ENCODE data around the gene B4GALT5.
"Not testable (repeated sequence)": the region's sequence is repeated elsewhere in the genome, so short reads cannot be mapped to it uniquely, and the experiment has no call there.

Gene B4GALT5

DNA sequence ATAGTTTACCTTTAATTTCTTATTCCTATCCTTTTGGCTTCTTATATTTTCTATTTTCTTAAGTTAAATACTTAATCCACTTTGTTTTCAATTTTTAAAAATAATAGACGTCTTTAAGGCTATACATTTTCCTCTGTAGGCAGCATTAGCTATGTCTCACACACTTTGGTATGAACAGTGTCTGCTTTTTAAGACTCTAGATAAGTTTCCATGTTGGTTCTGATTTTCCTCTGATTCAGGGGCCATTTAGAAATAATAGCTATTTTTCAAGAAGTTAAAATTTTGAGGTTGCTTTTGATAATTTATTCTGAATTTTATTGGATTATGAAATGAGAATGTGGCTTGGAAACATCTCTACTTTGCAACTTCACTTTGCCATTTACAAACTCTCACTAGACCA lies 91.4 kb downstream of the B4GALT5 start:
- no peak for DNase-seq

DNA sequence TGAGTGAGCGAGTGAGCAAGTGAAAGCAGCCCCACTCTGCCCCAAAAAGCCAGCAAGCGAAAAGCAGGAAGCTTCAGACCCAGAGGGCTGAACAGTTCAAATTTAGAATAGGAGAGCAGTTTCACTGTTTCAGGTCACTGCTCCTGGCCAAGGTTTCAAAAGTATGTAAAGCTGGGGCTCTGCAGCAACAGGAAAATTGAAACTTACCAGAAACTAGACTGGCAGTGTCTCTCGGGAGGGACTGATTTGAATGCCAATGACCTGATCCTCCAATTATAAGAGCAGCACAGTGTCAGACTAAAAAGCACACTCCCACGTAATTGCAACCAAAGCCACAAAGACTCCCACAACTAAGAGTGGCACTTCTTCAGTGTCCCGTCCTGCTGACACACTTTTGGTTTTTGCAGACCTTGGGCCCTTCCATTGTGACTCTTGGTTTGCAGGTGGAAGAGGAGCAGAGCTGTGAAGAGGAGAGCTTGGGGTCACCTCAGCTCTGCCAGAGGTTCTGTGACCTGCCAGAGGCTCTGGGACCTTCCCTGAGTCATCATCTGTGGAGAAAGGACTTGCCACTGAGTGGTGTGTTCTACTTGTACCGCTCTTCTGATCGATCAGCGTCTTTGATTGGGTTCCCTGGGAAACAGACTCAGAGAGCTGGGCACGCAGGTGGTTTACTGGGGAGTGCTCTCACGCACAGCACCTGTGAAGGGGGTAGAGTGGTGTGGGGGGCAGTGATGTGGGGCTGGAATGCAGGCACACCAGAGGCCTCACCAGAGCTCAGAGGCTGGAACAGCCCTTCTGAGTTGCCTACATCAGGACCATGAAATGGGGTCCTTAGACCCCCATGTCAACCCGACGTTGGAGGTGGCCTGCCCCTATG lies 93.1 kb downstream of the B4GALT5 start:
- peak; percentile 70 for DNase-seq

DNA sequence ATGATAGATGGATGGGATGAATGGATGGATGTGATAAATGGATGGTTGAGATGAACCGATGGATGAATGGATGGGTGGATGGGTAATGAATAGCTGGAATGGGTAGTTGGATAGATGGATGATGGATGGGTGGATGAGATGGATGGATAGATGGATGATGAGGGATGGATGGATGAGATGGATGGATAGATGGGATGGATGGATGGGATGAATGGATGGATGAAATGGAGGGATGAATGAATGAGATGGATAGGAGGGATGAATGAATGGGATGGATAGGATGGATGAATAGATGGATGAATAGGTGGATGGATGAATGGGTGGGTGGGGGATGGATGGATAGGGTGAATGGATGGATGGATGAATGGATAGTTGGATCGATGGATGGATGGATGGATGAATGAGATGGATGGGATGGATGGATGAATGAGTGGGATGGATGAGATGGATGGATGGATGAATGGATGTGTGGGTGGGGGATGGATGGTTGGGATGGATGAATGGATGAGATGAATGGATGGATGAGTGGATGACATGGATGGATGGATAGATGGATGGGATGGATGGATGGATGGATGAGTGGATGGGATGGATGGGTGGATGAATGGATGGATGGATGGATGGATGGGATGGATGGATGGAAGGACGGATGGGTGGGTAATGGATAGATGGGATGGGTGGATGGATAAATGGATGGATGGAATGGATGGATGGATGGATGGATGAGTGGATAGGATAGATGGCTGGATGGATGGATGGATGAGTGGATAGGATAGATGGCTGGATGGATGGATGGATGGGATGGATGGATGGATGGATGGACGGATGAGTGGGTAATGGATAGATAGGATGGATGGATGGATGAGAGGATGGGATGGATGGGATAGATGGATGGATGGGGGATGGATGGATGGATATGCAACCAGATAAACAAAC lies 94.3 kb downstream of the B4GALT5 start:
- no peak for DNase-seq

DNA sequence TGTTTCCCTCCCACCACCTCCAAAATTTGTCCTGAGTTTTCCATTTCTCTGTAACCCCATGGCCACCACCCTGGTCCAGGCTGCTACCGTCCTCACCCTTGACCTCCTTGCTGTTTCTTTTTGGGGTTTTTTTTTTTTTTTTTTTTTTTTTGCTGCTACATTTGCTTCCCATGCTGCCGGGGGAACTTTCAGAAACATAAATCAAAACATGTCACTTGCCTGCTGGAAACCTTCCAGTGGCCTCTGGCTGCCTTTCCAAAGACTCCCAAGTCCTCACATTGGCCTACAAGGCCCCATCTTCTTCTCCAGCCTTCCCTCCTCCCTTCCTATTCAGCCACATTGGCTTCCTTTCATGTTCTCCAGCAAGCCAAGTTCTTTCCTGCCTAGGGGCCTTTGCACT lies 95.4 kb downstream of the B4GALT5 start:
- DNase-seq = no peak

DNA sequence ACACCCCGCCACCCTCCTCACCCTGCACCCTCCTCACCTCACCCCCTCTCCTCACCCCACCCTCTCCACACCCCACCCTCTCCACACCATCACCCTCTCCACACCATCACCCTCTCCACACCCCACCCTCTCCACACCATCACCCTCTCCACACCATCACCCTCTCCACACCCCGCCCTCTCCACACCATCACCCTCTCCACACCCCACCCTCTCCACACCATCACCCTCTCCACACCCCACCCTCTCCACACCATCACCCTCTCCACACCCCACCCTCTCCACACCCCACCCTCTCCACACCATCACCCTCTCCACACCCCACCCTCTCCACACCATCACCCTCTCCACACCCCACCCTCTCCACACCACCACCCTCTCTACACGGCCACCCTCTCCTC lies 96.3 kb downstream of the B4GALT5 start:
- not testable (repeated sequence) for DNase-seq

DNA sequence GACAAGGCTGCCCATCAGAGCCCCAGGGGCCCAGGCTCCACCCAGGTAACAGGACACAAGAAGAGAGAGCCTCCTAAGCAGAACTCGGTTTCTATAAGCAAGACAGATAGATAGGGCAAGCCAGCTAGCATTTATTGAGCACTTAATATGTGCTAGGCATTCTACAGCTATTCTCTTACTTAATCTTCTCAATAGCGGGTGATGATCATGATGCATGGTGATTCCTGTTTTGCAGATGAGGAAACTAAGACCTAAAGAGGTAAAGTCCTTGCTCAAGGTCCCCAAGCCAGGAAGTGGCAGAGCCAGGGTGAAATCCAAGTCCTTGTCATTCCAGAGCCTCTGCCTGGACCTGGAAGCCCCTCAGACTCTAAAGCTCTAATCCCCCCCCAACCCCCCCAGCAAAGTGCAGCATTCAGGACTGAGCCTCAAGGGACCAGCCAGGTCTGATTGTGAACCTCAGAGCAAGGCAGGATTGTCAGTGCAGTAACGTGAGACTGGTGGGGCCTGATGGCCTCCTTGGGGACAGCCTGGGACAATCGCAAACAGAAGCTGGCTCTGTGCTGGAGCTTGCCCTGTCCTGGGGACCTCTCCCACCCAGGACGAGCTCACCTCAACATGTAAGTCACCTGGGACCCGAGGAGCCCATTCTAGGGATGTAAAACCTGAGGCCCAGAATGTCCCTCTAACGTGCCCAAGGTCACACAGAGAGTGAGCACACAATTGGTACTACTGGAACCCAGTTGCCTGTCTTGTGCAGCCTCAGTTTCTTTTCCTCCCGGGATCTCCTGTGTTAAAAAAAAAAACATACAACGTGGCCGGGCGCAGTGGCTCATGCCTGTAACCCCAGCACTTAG lies 97.3 kb downstream of the B4GALT5 start:
- DNase-seq = no peak

DNA sequence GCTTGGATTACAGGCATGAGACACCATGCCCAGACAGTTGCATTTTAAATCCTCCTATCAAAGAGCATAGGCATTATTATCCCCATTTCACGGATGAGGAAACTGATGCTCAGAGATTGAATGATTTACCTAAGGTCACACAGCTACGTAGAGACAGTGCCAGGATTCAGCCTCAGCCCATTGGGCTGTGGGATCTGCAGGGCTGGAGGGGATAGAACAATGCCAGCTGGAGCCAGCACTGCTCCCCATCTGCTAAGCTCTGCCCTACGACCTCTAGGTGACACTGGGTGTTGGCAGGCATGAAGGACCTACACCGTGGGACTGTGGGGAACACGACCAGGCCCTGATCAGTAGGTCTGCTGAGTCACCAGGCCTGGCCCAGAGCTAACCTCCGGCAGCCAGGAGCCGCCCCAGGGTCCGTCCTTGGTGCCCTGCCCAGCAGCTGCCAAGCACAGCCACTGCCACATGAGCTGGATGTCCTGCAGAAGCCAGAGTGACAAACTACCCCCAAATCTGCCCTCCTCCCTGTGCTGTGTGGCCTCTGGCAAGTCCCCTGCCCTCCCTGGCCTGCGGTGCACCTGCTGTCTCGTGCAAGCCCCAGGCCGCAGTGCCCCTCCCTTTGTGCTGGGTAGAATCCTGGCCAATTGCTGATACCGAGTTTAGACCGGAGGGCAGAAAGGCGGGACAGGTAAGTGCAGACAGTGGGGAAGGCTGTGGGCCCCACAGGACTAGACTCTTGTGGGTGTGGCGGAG lies 98.1 kb downstream of the B4GALT5 start:
- DNase-seq = no peak

DNA sequence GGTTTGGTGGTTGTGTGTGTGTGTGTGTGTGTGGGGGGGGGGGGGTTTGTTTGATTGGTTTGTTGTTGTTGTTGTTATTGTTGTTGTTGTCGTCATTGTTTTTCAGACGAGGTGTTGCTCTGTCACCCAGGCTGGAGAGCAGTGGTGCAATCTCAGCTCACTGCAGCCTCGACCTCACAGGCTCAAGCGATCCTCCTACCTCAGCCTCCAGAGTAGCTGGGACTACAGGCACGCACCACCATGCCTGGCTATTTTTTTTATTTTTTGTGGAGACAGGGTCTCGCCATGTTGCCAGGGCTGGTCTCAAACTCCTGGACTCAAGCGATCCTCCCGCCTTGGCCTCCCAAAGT lies 98.7 kb downstream of the B4GALT5 start:
- not testable (repeated sequence) for DNase-seq

DNA sequence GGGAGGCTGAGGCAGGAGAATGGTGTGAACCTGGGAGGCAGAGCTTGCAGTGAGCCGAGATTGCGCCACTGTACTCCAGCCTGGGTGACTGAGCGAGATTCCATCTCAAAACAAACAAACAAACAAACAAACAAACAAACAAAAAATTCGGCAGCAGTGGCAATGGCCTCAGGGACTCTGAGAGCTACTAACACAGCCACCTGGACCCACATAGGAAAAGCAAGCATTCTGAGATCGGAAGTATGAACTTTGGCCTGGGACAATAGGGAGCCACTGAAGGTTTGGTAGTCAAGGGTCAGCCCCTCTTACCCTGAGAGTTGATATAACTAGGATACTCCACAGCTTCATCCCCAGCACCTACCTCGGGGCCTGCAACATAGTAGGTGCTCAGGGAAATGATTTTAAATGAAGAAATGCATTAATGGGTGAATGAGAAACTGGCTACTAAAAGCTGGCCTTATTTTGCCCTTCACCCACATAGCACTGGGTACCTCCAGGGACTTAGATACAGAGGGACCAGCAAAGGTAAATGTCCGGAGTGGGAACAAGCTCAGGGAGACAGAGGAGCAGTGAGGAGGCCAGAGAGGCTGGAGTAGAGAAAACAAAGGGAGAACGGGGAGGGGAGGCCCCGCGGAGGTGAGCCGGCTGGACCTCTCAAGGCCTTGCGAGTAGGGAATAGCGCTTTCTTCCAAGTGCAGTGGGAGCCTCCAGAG lies 99.2 kb downstream of the B4GALT5 start:
- DNase-seq = no peak

DNA sequence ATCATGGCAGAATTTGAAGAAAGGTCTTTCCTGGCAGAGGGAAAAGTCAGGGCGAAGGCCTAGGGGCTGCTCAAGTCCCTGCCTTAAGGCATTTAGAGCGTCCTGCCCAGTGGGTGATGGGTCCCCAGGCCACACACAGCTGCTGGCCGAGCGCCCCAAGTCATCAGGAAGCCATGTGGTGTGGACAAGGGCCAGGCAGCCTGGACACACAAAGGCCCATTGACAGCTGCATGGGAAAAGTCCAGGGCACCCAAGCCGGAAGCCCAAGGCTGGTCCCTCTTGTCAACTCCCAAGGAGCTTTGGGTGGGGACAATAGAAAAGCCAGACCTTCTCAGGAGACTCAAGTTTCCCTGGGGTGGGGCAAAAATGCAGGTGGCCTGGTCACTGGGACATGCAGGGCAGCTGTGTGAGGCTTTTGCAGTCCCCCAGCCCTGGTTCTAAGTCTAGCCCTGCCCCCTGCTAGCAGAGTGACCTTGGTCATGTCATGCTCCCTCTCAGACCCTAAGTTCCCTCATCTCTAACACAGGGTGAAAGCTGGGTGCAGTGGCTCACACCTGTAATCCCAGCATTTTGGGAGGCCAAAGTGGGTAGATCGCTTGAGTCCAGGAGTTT lies 101.4 kb downstream of the B4GALT5 start:
- no peak for DNase-seq

DNA sequence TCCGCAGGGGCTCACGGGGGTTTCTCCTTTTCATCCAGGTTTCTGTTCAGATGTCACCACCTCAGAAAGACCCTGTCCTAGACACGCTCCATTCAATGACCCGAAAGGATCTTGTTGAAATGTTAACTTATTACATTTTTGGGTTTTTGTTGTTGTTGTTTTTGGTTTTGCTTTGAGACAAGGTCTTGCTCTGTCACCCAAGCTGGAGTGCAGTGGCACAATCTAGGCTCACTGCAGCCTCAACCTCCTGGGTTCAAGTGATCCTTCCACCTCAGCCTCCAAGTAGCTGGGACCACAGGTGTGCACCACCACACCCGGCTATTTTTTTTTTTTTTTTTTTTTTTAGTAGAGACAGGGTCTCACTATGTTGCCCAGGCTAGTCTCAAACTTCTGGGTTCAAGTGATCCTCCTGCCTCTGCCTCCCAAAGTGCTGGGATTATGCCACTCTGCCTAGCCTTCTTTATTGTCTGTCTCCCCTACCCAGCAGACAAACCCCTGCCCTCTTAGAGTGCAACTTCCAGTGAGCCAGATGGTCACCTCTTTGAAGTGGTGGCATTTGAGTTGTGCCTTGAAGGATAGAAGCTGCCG lies 102.0 kb downstream of the B4GALT5 start:
- DNase-seq = not testable (repeated sequence)

DNA sequence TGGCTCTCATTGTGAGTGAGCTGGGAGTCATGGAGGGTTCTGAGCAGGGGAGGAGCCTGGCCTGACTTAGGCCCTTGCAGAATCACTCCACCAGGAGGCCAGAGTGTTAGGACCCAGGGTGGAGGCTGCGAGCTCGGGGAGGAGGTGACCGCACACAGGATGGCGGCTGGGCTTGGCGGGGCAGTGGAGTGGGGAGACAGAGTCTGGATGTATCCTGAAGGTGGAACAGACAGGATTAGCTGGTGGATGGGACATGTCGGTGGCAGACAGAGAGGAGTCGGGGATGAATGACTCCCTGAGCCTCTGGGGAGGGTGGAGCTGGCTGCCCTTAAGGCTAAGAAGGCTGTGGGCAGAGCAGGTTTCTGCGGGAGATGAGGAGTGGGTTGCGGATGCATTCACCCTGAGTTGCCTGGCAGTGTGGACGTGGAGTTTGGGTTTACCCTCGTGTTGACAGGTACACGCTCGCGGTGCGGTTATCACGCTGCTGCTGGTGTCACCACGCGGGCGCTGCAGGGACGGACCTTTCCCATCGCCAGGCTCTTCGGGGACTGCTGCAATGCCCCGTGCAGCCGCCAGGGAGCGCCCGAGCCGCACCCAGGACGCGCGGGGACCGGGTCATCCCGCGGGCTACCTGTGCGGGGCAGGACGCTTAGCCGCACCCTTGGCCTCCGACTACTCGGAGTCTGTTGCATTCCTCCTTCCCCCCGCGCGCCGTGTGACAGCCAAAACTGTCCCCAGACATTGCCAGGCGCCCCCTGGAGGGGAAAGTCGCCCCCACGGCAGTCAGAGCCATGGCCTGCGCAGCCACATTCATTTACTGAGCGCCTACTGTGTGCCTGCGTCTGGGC lies 102.8 kb downstream of the B4GALT5 start:
- DNase-seq = peak; percentile 86

DNA sequence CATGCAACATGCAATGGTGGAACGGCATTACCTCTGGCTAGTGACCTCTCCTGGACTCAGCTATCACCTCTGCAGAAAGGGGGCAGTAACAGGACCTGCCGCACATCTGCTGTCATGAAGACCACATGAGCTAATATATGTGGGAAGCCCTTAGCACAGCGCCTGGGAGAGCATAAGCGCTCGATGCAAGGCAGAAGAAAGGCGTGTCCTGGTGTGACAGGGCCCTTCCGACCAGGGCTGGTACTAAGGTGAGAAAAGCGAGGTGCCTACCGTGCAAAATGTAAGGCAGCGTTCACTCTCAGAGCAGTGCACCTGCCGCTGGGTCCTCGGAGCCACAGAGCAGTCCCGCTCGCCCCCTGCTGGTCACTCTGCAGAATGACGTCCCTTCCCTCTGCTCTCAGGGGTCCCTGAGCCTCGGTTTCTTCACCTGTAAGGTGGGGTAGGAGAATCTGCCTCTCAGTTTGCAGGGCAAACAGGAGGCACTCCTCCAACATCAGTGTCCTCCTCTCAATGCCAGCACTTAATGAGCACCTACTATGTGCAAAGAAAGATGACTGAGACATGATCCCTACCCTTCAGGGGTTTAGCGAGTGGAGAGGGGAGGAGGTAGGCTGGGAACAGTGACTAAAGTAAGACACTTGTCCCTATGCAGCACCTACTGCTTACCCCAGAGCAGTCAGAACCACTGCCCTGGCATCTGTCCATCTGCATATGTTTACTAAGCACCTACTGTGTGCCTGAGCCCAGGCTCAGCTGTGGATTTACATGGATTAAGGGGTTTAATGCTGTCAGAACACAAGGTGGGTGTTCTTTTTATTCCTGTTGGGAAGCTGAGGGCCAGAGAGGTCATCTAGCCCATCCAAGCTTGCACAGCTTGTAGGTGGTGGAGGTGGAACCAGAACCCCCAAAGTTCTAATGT lies 104.7 kb downstream of the B4GALT5 start:
- peak; percentile 81 for DNase-seq

DNA sequence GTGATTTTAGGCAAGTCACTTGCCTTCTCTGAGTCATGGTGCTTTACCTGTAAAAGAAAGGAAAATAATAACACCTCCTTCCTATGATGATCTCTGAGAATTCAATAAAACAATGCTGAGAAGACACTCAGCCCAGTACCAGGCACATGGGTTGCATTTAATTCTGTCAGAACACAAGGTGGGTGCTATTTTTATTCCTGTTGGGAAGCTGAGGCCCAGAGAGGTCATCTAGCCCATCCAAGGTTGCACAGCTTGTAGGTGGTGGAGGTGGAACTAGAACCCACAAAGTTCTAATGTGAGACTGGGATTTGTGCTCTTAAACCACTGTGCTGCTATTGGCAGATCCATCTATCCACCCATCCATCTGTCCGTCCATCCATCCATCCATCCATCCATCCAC lies 106.1 kb downstream of the B4GALT5 start:
- no peak for DNase-seq

DNA sequence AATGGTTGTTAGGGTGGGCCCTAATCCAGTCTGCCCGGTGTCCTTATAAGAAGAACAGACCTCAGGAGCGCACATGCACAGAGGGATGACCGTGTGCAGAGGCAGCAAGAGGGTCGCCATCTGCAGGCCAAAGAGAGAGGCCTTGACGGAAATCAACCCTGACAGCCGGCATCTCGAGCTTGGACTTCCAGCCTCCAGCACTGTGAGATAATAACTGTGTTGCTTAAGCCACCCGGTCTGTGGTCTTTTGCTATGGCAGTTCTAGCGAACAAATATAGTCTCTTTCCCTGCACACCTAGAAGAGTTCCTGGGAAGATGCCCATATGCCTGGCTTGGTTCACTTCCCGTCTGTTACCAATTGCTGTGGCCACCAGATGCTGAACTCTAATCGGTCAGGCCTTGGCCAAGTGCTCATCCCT lies 110.5 kb downstream of the B4GALT5 start:
- no peak for DNase-seq

DNA sequence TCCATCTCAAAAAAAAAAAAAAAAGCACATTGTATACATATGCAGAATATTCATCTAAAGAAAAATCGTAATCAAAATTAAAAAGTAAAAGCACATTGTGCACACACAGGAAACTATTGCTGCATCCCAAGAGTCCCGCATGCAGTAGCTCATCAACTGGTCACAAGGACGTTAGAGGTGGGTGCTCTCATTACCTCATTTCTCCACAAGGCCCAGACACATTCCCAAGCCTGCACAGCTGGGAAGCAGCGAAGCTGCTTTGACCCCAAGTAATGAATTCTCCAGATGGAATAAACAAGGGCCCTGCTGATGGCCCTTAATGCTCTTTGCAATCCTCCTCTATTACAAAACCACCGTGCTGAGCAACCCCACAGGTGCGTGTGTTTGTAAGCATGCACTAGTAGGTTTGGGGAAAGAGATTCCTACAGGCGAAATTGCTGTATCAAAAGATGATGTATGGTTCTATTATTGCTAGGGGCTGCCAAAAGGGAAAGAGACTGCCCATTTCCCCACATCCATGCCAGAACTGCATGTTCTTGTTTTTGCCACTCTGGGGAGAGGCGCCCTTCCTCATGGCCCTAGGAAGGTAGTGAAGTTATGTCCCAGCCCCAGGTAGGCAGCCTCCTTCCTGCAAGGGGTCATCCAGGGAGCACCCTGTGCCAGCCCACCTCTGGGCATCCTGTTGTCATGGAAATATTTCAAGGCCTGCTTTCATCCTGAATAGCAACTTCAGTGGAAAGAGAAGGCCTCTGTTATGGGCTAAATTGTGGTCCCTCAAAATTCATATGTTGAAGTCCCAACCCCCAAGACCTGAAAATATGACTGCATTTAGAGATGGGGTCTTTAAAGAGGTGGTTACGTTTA lies 111.1 kb downstream of the B4GALT5 start:
- no peak for DNase-seq

DNA sequence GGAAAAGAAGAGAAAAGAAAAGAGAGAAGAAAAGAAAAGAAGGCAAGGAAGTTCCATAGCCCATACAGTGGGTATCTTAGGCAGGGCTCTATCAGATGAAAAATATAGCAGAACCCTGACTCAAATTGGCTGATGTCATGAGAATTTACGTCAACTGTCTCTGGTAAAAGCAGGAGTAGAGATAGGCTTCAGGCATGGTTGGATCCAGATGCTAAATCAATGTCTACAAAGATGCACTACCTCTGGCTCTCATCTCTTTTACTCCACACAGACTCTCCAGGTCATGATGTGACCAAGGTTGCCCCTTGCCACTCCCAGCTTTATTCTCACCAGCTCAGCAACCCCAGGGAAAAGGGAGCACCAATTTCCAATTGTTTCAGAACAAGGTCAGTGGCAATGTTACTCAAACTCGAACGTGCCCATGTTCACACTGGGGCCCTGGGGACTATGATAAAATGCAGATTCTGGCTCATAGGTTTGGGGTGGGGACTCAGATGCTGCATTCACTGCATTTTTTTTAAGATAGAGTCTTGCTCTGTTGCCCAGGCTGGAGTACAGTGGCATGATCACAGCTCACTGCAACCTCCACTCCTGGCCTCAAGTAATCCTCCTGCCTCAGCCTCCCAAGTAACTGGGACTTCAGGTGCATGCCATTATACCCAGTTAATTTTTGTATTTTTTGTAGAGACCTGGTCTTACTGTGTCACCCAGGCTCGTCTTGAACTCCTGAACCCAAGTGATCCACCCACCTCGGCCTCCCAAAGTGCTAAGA lies 112.3 kb downstream of the B4GALT5 start:
- DNase-seq = no peak
